DOHH2 (cell line): ENCODE data around the gene PPP1R3A.

Experiments
- H3F3A ChIP-seq: fragments of 200-600 bp; sonication (generic), shearing (Covaris generic); 2 replicates; pipeline ENCODE4 v1.6.0; 2016; ENCODE audit warnings: antibody characterized with exemption, mild to moderate bottlenecking; ENCODE audit not compliant: control insufficient read depth, insufficient read depth
- H3K27ac ChIP-seq: fragments of 200-600 bp; sonication (generic); 2 replicates; pipeline ENCODE4 v1.5.1; 2014; ENCODE audit warnings: low read depth, mild to moderate bottlenecking, low read length, moderate library complexity
- H3K27me3 ChIP-seq: fragments of 200-600 bp; sonication (generic); 2 replicates; pipeline ENCODE4 v1.6.1; 2014; ENCODE audit warnings: mild to moderate bottlenecking, low read length, mixed read lengths; ENCODE audit not compliant: control insufficient read depth
- H3K36me3 ChIP-seq: fragments of 200-600 bp; sonication (generic); 2 replicates; pipeline ENCODE4 v1.6.1; 2014; ENCODE audit warnings: mild to moderate bottlenecking, low read length, moderate library complexity, mixed read lengths; ENCODE audit not compliant: control insufficient read depth
- H3K4me1 ChIP-seq: fragments of 200-600 bp; sonication (generic); 2 replicates; pipeline ENCODE4 v1.6.1; 2014; ENCODE audit warnings: mild to moderate bottlenecking, low read length, mixed read lengths; ENCODE audit not compliant: control insufficient read depth
- H3K4me2 ChIP-seq: fragments of 200-600 bp; sonication (generic); 2 replicates; pipeline ENCODE4 v1.6.0; 2014; ENCODE audit warnings: mild to moderate bottlenecking, low read length, moderate library complexity
- H3K4me3 ChIP-seq: fragments of 200-600 bp; sonication (generic); 2 replicates; pipeline ENCODE4 v1.5.1; 2014; ENCODE audit warnings: mild to moderate bottlenecking, low read length, mixed read lengths
- H3K79me2 ChIP-seq: fragments of 200-600 bp; sonication (generic); 2 replicates; pipeline ENCODE4 v1.6.1; 2014; ENCODE audit warnings: mild to moderate bottlenecking, low read length, mixed read lengths; ENCODE audit not compliant: control insufficient read depth
- H3K9me2 ChIP-seq: fragments of 200-600 bp; sonication (generic); replicated peaks from 2 replicates; pipeline ENCODE4 v1.6.1; 2014; ENCODE audit warnings: mild to moderate bottlenecking, low read length, mixed read lengths; ENCODE audit not compliant: control insufficient read depth
- H3K9me3 ChIP-seq: fragments of 200-600 bp; sonication (generic); 2 replicates; pipeline ENCODE4 v1.6.1; 2014; ENCODE audit warnings: antibody characterized with exemption, low read length, mixed read lengths; ENCODE audit not compliant: control insufficient read depth, insufficient read depth
- H4K20me1 ChIP-seq: fragments of 200-600 bp; sonication (generic); 2 replicates; pipeline ENCODE4 v1.6.0; 2014; ENCODE audit warnings: low read depth, mild to moderate bottlenecking, antibody characterized with exemption, low read length, moderate library complexity; ENCODE audit not compliant: control insufficient read depth, insufficient read depth
- CTCF ChIP-seq: fragments of 200-600 bp; sonication (generic); IDR thresholded peaks from one replicate; pipeline ENCODE4 v1.5.1; 2014; ENCODE audit warnings: antibody characterized with exemption, mild to moderate bottlenecking, low read depth, low read length; ENCODE audit not compliant: poor library complexity, severe bottlenecking
- EZH2phosphoT487 ChIP-seq: fragments of 200-600 bp; sonication (generic); IDR thresholded peaks from 2 replicates; pipeline ENCODE4 v1.6.1; 2017; ENCODE audit warnings: borderline replicate concordance, mild to moderate bottlenecking, antibody characterized with exemption, low read length, moderate library complexity, mixed read lengths

Gene PPP1R3A

GRCh38 chr7:113856010-113856409, 62.8 kb downstream of the PPP1R3A start:
- Histone ChIP-seq H3K9me2 (no peaks in the 10 kb centered on the region), H3K79me2 (no peaks in the 10 kb centered on the region), H3K4me1 (no peaks in the 10 kb centered on the region), H3K27me3 (no peaks in the 10 kb centered on the region), H4K20me1 (no peaks in the 10 kb centered on the region), H3K36me3 (no peaks in the 10 kb centered on the region), H3K27ac (no peak overlapping the region), H3F3A (no peaks in the 10 kb centered on the region), H3K9me3 (no peaks in the 10 kb centered on the region), H3K4me3 (no peak overlapping the region), H3K4me2 (no peak overlapping the region)
- TF ChIP-seq EZH2phosphoT487: no peak
- TF ChIP-seq CTCF: no peak

GRCh38 chr7:113840954-113841353, 77.9 kb downstream of the PPP1R3A start:
- Histone ChIP-seq H3K36me3 (no peaks in the 10 kb centered on the region), H3K27me3 (no peaks in the 10 kb centered on the region), H3K4me1 (no peaks in the 10 kb centered on the region), H3K4me2 (no peak overlapping the region), H3F3A (no peaks in the 10 kb centered on the region), H3K27ac (no peak overlapping the region), H3K79me2 (no peaks in the 10 kb centered on the region), H4K20me1 (no peaks in the 10 kb centered on the region), H3K4me3 (no peak overlapping the region), H3K9me2 (no peaks in the 10 kb centered on the region), H3K9me3 (no peaks in the 10 kb centered on the region)
- TF ChIP-seq EZH2phosphoT487 (no peak), CTCF (no peak)

DNA sequence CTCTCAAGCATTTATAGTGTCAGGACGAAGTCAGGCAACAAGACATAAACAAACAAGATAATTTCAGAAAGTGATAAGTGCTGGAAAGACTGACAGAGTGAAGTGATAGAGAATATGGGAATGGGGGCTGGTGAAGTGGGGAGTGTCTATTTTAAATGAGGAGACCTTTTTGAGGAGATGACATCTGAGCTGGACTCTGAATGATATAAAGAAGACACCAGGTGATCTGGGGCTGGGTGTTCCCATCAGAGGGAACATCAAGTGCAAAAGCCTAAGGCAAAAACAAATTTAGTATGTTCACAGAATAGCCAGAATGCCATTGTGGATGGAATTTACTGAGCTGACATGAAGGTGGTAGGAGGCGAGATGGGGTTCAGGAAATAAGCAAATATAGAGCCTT, 83.4 kb downstream of the PPP1R3A start:
- H3K27ac ChIP-seq: no peak overlapping the region
- no peak for TF ChIP-seq CTCF
- TF ChIP-seq EZH2phosphoT487: no peak
- no peaks in the 10 kb centered on the region for H3K36me3 ChIP-seq
- no peak overlapping the region for H3K4me3 ChIP-seq
- no peaks in the 10 kb centered on the region for H3K9me3 ChIP-seq
- no peaks in the 10 kb centered on the region for H3F3A ChIP-seq
- no peaks in the 10 kb centered on the region for H4K20me1 ChIP-seq
- no peaks in the 10 kb centered on the region for H3K27me3 ChIP-seq
- no peak overlapping the region for H3K4me2 ChIP-seq
- H3K9me2 ChIP-seq: no peaks in the 10 kb centered on the region; the same call in 1 of the 2 replicates
- H3K4me1 ChIP-seq: no peaks in the 10 kb centered on the region
- H3K79me2 ChIP-seq: no peaks in the 10 kb centered on the region

- Histone ChIP-seq H3K9me3 (no peaks in the 10 kb centered on the region), H3K27ac (no peak overlapping the region), H3K79me2 (no peaks in the 10 kb centered on the region), H3K4me3 (no peak overlapping the region), H3F3A (no peaks in the 10 kb centered on the region), H3K4me2 (no peak overlapping the region), H3K36me3 (no peaks in the 10 kb centered on the region), H3K9me2 (no peaks in the 10 kb centered on the region; the same call in 1 of the 2 replicates), H3K27me3 (no peaks in the 10 kb centered on the region), H4K20me1 (no peaks in the 10 kb centered on the region), H3K4me1 (no peaks in the 10 kb centered on the region)
- no peak for TF ChIP-seq CTCF
- no peak for TF ChIP-seq EZH2phosphoT487
These were observed 86.5 kb downstream of the PPP1R3A start for GRCh38 chr7:113832196-113832745.
